SJCRH30 (cell line): ENCODE measurements around the gene NOTCH3. TPM values are rescaled to one million over a fixed set of nuclear protein-coding genes. Genes with fewer than 3 reads are reported as not detected.

ENCODE experiments used
- DNase-seq, 2 experiments: peaks; one replicate each; pipeline ENCODE4 v3.0.0-alpha.2; 2015 to 2020
- H3K27ac ChIP-seq: fragments of 250-450 bp; sonication (Bioruptor Pico); 2 replicates; pipeline ENCODE4 v1.5.1; 2020; ENCODE audit warnings: mild to moderate bottlenecking, moderate library complexity
- H3K27me3 ChIP-seq: fragments of 250-450 bp; sonication (Bioruptor Pico); 2 replicates; pipeline ENCODE4 v1.5.1; 2020; ENCODE audit warnings: mild to moderate bottlenecking, moderate library complexity
- H3K36me3 ChIP-seq: fragments of 250-450 bp; sonication (Bioruptor Pico); 2 replicates; pipeline ENCODE4 v1.5.1; 2020; ENCODE audit warnings: mild to moderate bottlenecking, moderate library complexity
- H3K4me1 ChIP-seq: fragments of 250-450 bp; sonication (Bioruptor Pico); 2 replicates; pipeline ENCODE4 v1.5.1; 2020; ENCODE audit warnings: mild to moderate bottlenecking, moderate library complexity
- H3K4me3 ChIP-seq: fragments of 250-450 bp; sonication (Bioruptor Pico); 2 replicates; pipeline ENCODE4 v1.5.1; 2020; ENCODE audit warnings: mild to moderate bottlenecking, moderate library complexity
- H3K9me3 ChIP-seq: fragments of 250-450 bp; sonication (Bioruptor Pico); replicated peaks from 2 replicates; pipeline ENCODE4 v1.5.1; 2020; ENCODE audit warnings: mild to moderate bottlenecking, moderate library complexity
- total RNA-seq: library from RNA; depleted of rRNA; stranded (reverse); fragments of >200 nt; shearing (Covaris generic); gene quantifications from 2 replicates; pipeline ENCODE4 v1.2.3, GENCODE V29; 2014

Gene NOTCH3
- total RNA-seq, 1 experiment from 2014 or later, result 43.7 TPM

- Histone ChIP-seq H3K4me1 (no peaks in the 10 kb centered on the region), H3K27me3 (no peaks in the 10 kb centered on the region), H3K9me3 (no peaks in the 10 kb centered on the region), H3K36me3 (peaks cover 57% of the 10 kb centered on the region), H3K4me3 (no peak overlapping the region), H3K27ac (no peak overlapping the region)
- no peak for DNase-seq
Observed at GRCh38 chr19:15173746-15174404, 26.9 kb downstream of the NOTCH3 start.

GRCh38 chr19:15170345-15170744 lies 30.4 kb downstream of the NOTCH3 start:
- peaks cover 54% of the 10 kb centered on the region for H3K36me3 ChIP-seq

GRCh38 chr19:15169541-15170285 lies 31.1 kb downstream of the NOTCH3 start:
- H3K9me3 ChIP-seq, result no peaks in the 10 kb centered on the region
- no peaks in the 10 kb centered on the region for H3K4me1 ChIP-seq
- no peak overlapping the region for H3K4me3 ChIP-seq
- H3K27ac ChIP-seq, result no peak overlapping the region
- H3K36me3 ChIP-seq, result peaks cover 57% of the 10 kb centered on the region
- no peak for DNase-seq
- H3K27me3 ChIP-seq, result no peaks in the 10 kb centered on the region

More at GRCh38 chr19:15170345-15170744, 30.4 kb downstream of the NOTCH3 start:
- no peaks in the 10 kb centered on the region for H3K9me3 ChIP-seq
- no peaks in the 10 kb centered on the region for H3K27me3 ChIP-seq
- DNase-seq, result no peak
- no peak overlapping the region for H3K4me3 ChIP-seq
- no peaks in the 10 kb centered on the region for H3K4me1 ChIP-seq
- H3K27ac ChIP-seq, result no peak overlapping the region

- H3K27ac ChIP-seq, result no peak overlapping the region
- H3K9me3 ChIP-seq, result no peaks in the 10 kb centered on the region; the same call in 1 of the 2 replicates
- H3K27me3 ChIP-seq, result no peaks in the 10 kb centered on the region
- no peaks in the 10 kb centered on the region for H3K4me1 ChIP-seq
- DNase-seq, result peak in 1 of 2 experiments; percentile 44
- peaks cover 61% of the 10 kb centered on the region for H3K36me3 ChIP-seq
- H3K4me3 ChIP-seq, result no peak overlapping the region
Observed at GRCh38 chr19:15166700-15167099, 34.1 kb downstream of the NOTCH3 start.

GRCh38 chr19:15161028-15161984 lies 39.5 kb downstream of the NOTCH3 start:
- H3K27me3 ChIP-seq, result no peaks in the 10 kb centered on the region
- peaks cover 54% of the 10 kb centered on the region for H3K36me3 ChIP-seq
- H3K4me3 ChIP-seq, result no peak overlapping the region
- peaks cover 16% of the 10 kb centered on the region for H3K9me3 ChIP-seq
- no peak overlapping the region for H3K27ac ChIP-seq
- DNase-seq, result peak; percentile 46 to 64
- no peaks in the 10 kb centered on the region for H3K4me1 ChIP-seq

- DNase-seq, result peak in 1 of 2 experiments; percentile 49
- no peaks in the 10 kb centered on the region for H3K27me3 ChIP-seq
- no peaks in the 10 kb centered on the region for H3K4me1 ChIP-seq
- no peak overlapping the region for H3K27ac ChIP-seq
- no peak overlapping the region for H3K4me3 ChIP-seq
- H3K36me3 ChIP-seq, result peaks cover 41% of the 10 kb centered on the region
- peaks cover 19% of the 10 kb centered on the region for H3K9me3 ChIP-seq
Observed at GRCh38 chr19:15159251-15159650, 41.5 kb downstream of the NOTCH3 start.

- DNase-seq, result no peak
Observed at GRCh38 chr19:15156391-15156790, 44.4 kb downstream of the NOTCH3 start.

GRCh38 chr19:15155296-15155695 lies 45.5 kb downstream of the NOTCH3 start:
- H3K36me3 ChIP-seq, result peaks cover 7% of the 10 kb centered on the region
- no peak for DNase-seq
- no peak overlapping the region for H3K27ac ChIP-seq
- no peaks in the 10 kb centered on the region for H3K4me1 ChIP-seq
- no peaks in the 10 kb centered on the region for H3K27me3 ChIP-seq
- H3K4me3 ChIP-seq, result no peak overlapping the region
- peaks cover 20% of the 10 kb centered on the region for H3K9me3 ChIP-seq

More at GRCh38 chr19:15156391-15156790, 44.4 kb downstream of the NOTCH3 start:
- Histone ChIP-seq H3K4me1 (no peaks in the 10 kb centered on the region), H3K36me3 (peaks cover 18% of the 10 kb centered on the region), H3K9me3 (peaks cover 20% of the 10 kb centered on the region), H3K27me3 (no peaks in the 10 kb centered on the region), H3K4me3 (no peak overlapping the region), H3K27ac (no peak overlapping the region)

GRCh38 chr19:15154002-15154612 lies 46.7 kb downstream of the NOTCH3 start:
- no peaks in the 10 kb centered on the region for H3K36me3 ChIP-seq
- H3K27me3 ChIP-seq, result no peaks in the 10 kb centered on the region
- no peaks in the 10 kb centered on the region for H3K4me1 ChIP-seq
- H3K27ac ChIP-seq, result no peak overlapping the region
- peak; percentile 79 to 92 for DNase-seq
- H3K4me3 ChIP-seq, result no peak overlapping the region
- H3K9me3 ChIP-seq, result peaks cover 12% of the 10 kb centered on the region

GRCh38 chr19:15149737-15150136 lies 51.1 kb downstream of the NOTCH3 start:
- DNase-seq, result no peak
- no peaks in the 10 kb centered on the region for H3K27me3 ChIP-seq
- H3K4me3 ChIP-seq, result no peak overlapping the region
- no peaks in the 10 kb centered on the region for H3K36me3 ChIP-seq
- no peaks in the 10 kb centered on the region for H3K4me1 ChIP-seq
- H3K27ac ChIP-seq, result no peak overlapping the region
- H3K9me3 ChIP-seq, result 0 out of 2 replicates have a peak, but pooled peaks cover 4% of the 10 kb centered on the region

- no peaks in the 10 kb centered on the region for H3K36me3 ChIP-seq
- H3K27me3 ChIP-seq, result no peaks in the 10 kb centered on the region
- H3K4me1 ChIP-seq, result no peaks in the 10 kb centered on the region
- H3K27ac ChIP-seq, result no peak overlapping the region
- no peak for DNase-seq
- H3K4me3 ChIP-seq, result no peak overlapping the region
- H3K9me3 ChIP-seq, result no peaks in the 10 kb centered on the region
Observed at GRCh38 chr19:15147090-15147489, 53.7 kb downstream of the NOTCH3 start.

- H3K4me1 ChIP-seq, result no peaks in the 10 kb centered on the region
- no peak overlapping the region for H3K27ac ChIP-seq
- no peaks in the 10 kb centered on the region for H3K36me3 ChIP-seq
- DNase-seq, result no peak
- no peak overlapping the region for H3K4me3 ChIP-seq
- peaks cover 3% of the 10 kb centered on the region; the same call in 1 of the 2 replicates for H3K9me3 ChIP-seq
- H3K27me3 ChIP-seq, result no peaks in the 10 kb centered on the region
Observed at GRCh38 chr19:15144046-15144646, 56.6 kb downstream of the NOTCH3 start.

- no peaks in the 10 kb centered on the region for H3K27me3 ChIP-seq
- peaks cover 4% of the 10 kb centered on the region; the same call in 1 of the 2 replicates for H3K9me3 ChIP-seq
- H3K36me3 ChIP-seq, result no peaks in the 10 kb centered on the region
- no peaks in the 10 kb centered on the region for H3K4me1 ChIP-seq
- no peak overlapping the region for H3K4me3 ChIP-seq
- no peak overlapping the region for H3K27ac ChIP-seq
- DNase-seq, result no peak
Observed at GRCh38 chr19:15142313-15142712, 58.5 kb downstream of the NOTCH3 start.

GRCh38 chr19:15141143-15141542 lies 59.7 kb downstream of the NOTCH3 start:
- Histone ChIP-seq H3K36me3 (no peaks in the 10 kb centered on the region), H3K9me3 (peaks cover 4% of the 10 kb centered on the region; the same call in 1 of the 2 replicates), H3K27me3 (no peaks in the 10 kb centered on the region), H3K4me3 (no peak overlapping the region), H3K4me1 (no peaks in the 10 kb centered on the region), H3K27ac (no peak overlapping the region)
- DNase-seq, result no peak
